Immature natural killer cell (primary cell): ENCODE results near the gene NRDE2. TPM values are rescaled to one million over a fixed set of nuclear protein-coding genes. Genes with fewer than 3 reads are reported as not detected.

Experiments used
- DNase-seq, 3 donors: peaks; one replicate each; pipeline ENCODE4 v3.0.0; 2022; ENCODE audit warnings: mixed read lengths in 1 of 3
- H3K27ac Mint-ChIP-seq, 6 donors: one replicate each; pipeline ENCODE4 v1.8.0; 2020; ENCODE audit warnings: mixed read lengths in 6 of 6, mild to moderate bottlenecking in 5 of 6, inconsistent platforms in 4 of 6, moderate library complexity in 3 of 6
- H3K27me3 Mint-ChIP-seq, 3 donors: one replicate each; pipeline ENCODE4 v1.8.0; 2020 to 2021; ENCODE audit warnings: low read depth in 3 of 3, mild to moderate bottlenecking in 3 of 3, mixed read lengths in 3 of 3, moderate library complexity in 3 of 3, inconsistent platforms in 1 of 3
- H3K36me3 Mint-ChIP-seq, 3 donors: one replicate each; pipeline ENCODE4 v1.8.0; 2020; ENCODE audit warnings: mixed read lengths in 3 of 3, inconsistent platforms in 2 of 3, mild to moderate bottlenecking in 2 of 3
- H3K4me1 Mint-ChIP-seq, 2 donors: one replicate each; pipeline ENCODE4 v1.8.0; 2020; ENCODE audit warnings: inconsistent platforms in 2 of 2, mild to moderate bottlenecking in 2 of 2, mixed read lengths in 2 of 2, moderate library complexity in 1 of 2
- H3K4me3 Mint-ChIP-seq, 5 donors: one replicate each; pipeline ENCODE4 v1.8.0; 2020; ENCODE audit warnings: mild to moderate bottlenecking in 5 of 5, mixed read lengths in 5 of 5, inconsistent platforms in 3 of 5, moderate library complexity in 3 of 5
- H3K9me3 Mint-ChIP-seq, 6 donors: one replicate each; pipeline ENCODE4 v1.8.0; 2020; ENCODE audit warnings: mild to moderate bottlenecking in 6 of 6, mixed read lengths in 6 of 6, inconsistent platforms in 4 of 6, moderate library complexity in 3 of 6
- polyA plus RNA-seq, 3 donors: library from polyadenylated mRNA; unstranded; fragments of 300-500 nt; fragmentation: Illumina TruSeq; gene quantifications; one replicate each; pipeline ENCODE4 v1.2.3, GENCODE V29; 2021

Gene NRDE2
- polyA plus RNA-seq, 3 donors from 2014 or later: 7.2 to 11.6 (median 9.1) TPM

- no peaks in the 10 kb centered on the region for H3K9me3 Mint-ChIP-seq
- H3K4me1 Mint-ChIP-seq: peaks cover 30 to 44% of the 10 kb centered on the region in 2 donors
- H3K36me3 Mint-ChIP-seq: no peaks in the 10 kb centered on the region
- DNase-seq: no peak
- H3K27me3 Mint-ChIP-seq: peaks cover 3 to 9% (median 3%) of the 10 kb centered on the region in 3 donors
- peak overlapping the region; percentile 88 to 94 (median 92) for H3K27ac Mint-ChIP-seq
- peak overlapping the region; percentile 92 to 94 (median 93) for H3K4me3 Mint-ChIP-seq
Measured at GRCh38 chr14:90330203-90331196, 1.2 kb downstream of the NRDE2 start.

GRCh38 chr14:90321891-90322290, 9.8 kb downstream of the NRDE2 start:
- peaks cover 0 to 2% (median 0%) of the 10 kb centered on the region in 3 donors for H3K27me3 Mint-ChIP-seq
- H3K4me3 Mint-ChIP-seq: no peak overlapping the region
- peaks cover 7 to 12% of the 10 kb centered on the region in 2 donors for H3K4me1 Mint-ChIP-seq
- no peaks in the 10 kb centered on the region for H3K9me3 Mint-ChIP-seq
- H3K36me3 Mint-ChIP-seq: peaks cover 6 to 13% (median 8%) of the 10 kb centered on the region in 3 donors
- no peak overlapping the region for H3K27ac Mint-ChIP-seq
- no peak for DNase-seq

- Mint-ChIP-seq H3K27ac (no peak overlapping the region), H3K36me3 (peaks cover 14 to 25% (median 19%) of the 10 kb centered on the region in 3 donors), H3K27me3 (peaks cover 0 to 3% (median 0%) of the 10 kb centered on the region in 3 donors), H3K4me3 (no peak overlapping the region), H3K4me1 (peaks cover 3 to 7% of the 10 kb centered on the region in 2 donors), H3K9me3 (no peaks in the 10 kb centered on the region)
- no peak for DNase-seq
Measured at GRCh38 chr14:90319634-90320541, 11.9 kb downstream of the NRDE2 start.

- Mint-ChIP-seq H3K9me3 (no peaks in the 10 kb centered on the region), H3K36me3 (peaks cover 19 to 25% (median 20%) of the 10 kb centered on the region in 3 donors), H3K4me3 (no peak overlapping the region), H3K4me1 (peaks cover 2 to 7% of the 10 kb centered on the region in 2 donors), H3K27me3 (peaks cover 0 to 2% (median 0%) of the 10 kb centered on the region in 3 donors), H3K27ac (no peak overlapping the region)
- no peak for DNase-seq
Measured at GRCh38 chr14:90319173-90319572, 12.6 kb downstream of the NRDE2 start.

GRCh38 chr14:90318016-90318415, 13.7 kb downstream of the NRDE2 start:
- peaks cover 0 to 2% (median 0%) of the 10 kb centered on the region in 3 donors for H3K27me3 Mint-ChIP-seq
- no peak overlapping the region for H3K4me3 Mint-ChIP-seq
- no peak for DNase-seq
- peaks cover 25 to 33% (median 29%) of the 10 kb centered on the region in 3 donors for H3K36me3 Mint-ChIP-seq
- H3K9me3 Mint-ChIP-seq: no peaks in the 10 kb centered on the region
- H3K27ac Mint-ChIP-seq: no peak overlapping the region
- H3K4me1 Mint-ChIP-seq: peaks cover 2 to 7% of the 10 kb centered on the region in 2 donors

- H3K4me3 Mint-ChIP-seq: no peak overlapping the region
- H3K27ac Mint-ChIP-seq: no peak overlapping the region
- peaks cover 2 to 7% of the 10 kb centered on the region in 2 donors for H3K4me1 Mint-ChIP-seq
- DNase-seq: no peak
- H3K27me3 Mint-ChIP-seq: peaks cover 0 to 2% (median 0%) of the 10 kb centered on the region in 3 donors
- no peaks in the 10 kb centered on the region for H3K9me3 Mint-ChIP-seq
- peaks cover 25 to 35% (median 33%) of the 10 kb centered on the region in 3 donors for H3K36me3 Mint-ChIP-seq
Measured at GRCh38 chr14:90317286-90317685, 14.5 kb downstream of the NRDE2 start.

- no peak for DNase-seq
- Mint-ChIP-seq H3K27me3 (no peaks in the 10 kb centered on the region), H3K4me3 (no peak overlapping the region), H3K4me1 (no peaks in the 10 kb centered on the region), H3K27ac (no peak overlapping the region), H3K36me3 (peaks cover 33 to 61% (median 49%) of the 10 kb centered on the region in 3 donors), H3K9me3 (no peaks in the 10 kb centered on the region)
Measured at GRCh38 chr14:90308561-90308960, 23.2 kb downstream of the NRDE2 start.

GRCh38 chr14:90305176-90305601, 26.6 kb downstream of the NRDE2 start:
- H3K9me3 Mint-ChIP-seq: no peaks in the 10 kb centered on the region
- peaks cover 11 to 16% of the 10 kb centered on the region in 2 donors for H3K4me1 Mint-ChIP-seq
- no peak for DNase-seq
- no peak overlapping the region for H3K4me3 Mint-ChIP-seq
- peaks cover 25 to 43% (median 42%) of the 10 kb centered on the region in 3 donors for H3K36me3 Mint-ChIP-seq
- peaks cover 0 to 11% (median 4%) of the 10 kb centered on the region in 3 donors for H3K27me3 Mint-ChIP-seq
- H3K27ac Mint-ChIP-seq: no peak overlapping the region

GRCh38 chr14:90304502-90304901, 27.2 kb downstream of the NRDE2 start:
- no peak for DNase-seq
- Mint-ChIP-seq H3K9me3 (no peaks in the 10 kb centered on the region), H3K27me3 (peaks cover 0 to 11% (median 4%) of the 10 kb centered on the region in 3 donors), H3K27ac (no peak overlapping the region), H3K4me1 (peaks cover 11 to 17% of the 10 kb centered on the region in 2 donors), H3K4me3 (no peak overlapping the region), H3K36me3 (peaks cover 19 to 37% (median 36%) of the 10 kb centered on the region in 3 donors)

GRCh38 chr14:90303473-90303872, 28.3 kb downstream of the NRDE2 start:
- H3K9me3 Mint-ChIP-seq: no peaks in the 10 kb centered on the region
- no peak for DNase-seq
- H3K27me3 Mint-ChIP-seq: peaks cover 0 to 11% (median 4%) of the 10 kb centered on the region in 3 donors
- peak overlapping the region in 2 of 6 donors; percentile 6 to 63 for H3K27ac Mint-ChIP-seq
- peaks cover 12 to 34% (median 26%) of the 10 kb centered on the region in 3 donors for H3K36me3 Mint-ChIP-seq
- no peak overlapping the region for H3K4me3 Mint-ChIP-seq
- peaks cover 11 to 17% of the 10 kb centered on the region in 2 donors for H3K4me1 Mint-ChIP-seq

- DNase-seq: no peak
- H3K27me3 Mint-ChIP-seq: peaks cover 0 to 11% (median 4%) of the 10 kb centered on the region in 3 donors
- H3K27ac Mint-ChIP-seq: peak overlapping the region in 1 of 6 donors; percentile 22
- H3K36me3 Mint-ChIP-seq: peaks cover 7 to 33% (median 22%) of the 10 kb centered on the region in 3 donors
- peaks cover 11 to 17% of the 10 kb centered on the region in 2 donors for H3K4me1 Mint-ChIP-seq
- no peak overlapping the region for H3K4me3 Mint-ChIP-seq
- H3K9me3 Mint-ChIP-seq: no peaks in the 10 kb centered on the region
Measured at GRCh38 chr14:90302529-90303303, 29.0 kb downstream of the NRDE2 start.

GRCh38 chr14:90301668-90302090, 30.1 kb downstream of the NRDE2 start:
- Mint-ChIP-seq H3K9me3 (no peaks in the 10 kb centered on the region), H3K4me1 (peaks cover 11 to 17% of the 10 kb centered on the region in 2 donors), H3K27me3 (peaks cover 0 to 11% (median 4%) of the 10 kb centered on the region in 3 donors), H3K4me3 (no peak overlapping the region), H3K27ac (peak overlapping the region in 3 of 6 donors; percentile 8 to 56 (median 38)), H3K36me3 (peaks cover 7 to 34% (median 20%) of the 10 kb centered on the region in 3 donors)
- DNase-seq: peak in 1 of 3 donors; percentile 17
